GM12878 (cell line): Measurements from ENCODE around the gene PLPPR2. TPM values are rescaled to one million over a fixed set of nuclear protein-coding genes. Genes with fewer than 3 reads are reported as not detected.

Source experiments
- ATAC-seq: fragments of 200-7000 bp; cut with Tn5 transposase; 3 replicates; pipeline ENCODE4 v1.9.1; 2020; ENCODE audit warnings: mild to moderate bottlenecking, moderate library complexity
- BruUV-seq: library from RNA; stranded (reverse); fragments of 400-500 nt; replicated peaks from 2 replicates; lab custom pipeline; 2021; lab: Mats Ljungman, UMichigan
- CTCF ChIA-PET: fragments of 300-600 bp; sonication (Branson Sonifier 250); formaldehyde crosslinking; extraction: SDS; loops from one replicate; lab custom pipeline; 2021; ENCODE audit warnings: inconsistent platforms; lab: Yijun Ruan, JAX
- POLR2A ChIA-PET: fragments of 350-600 bp; formaldehyde crosslinking; extraction: SDS; loops from one replicate; lab custom pipeline; 2021; ENCODE audit warnings: inconsistent platforms; lab: Charles Lee
- RAD21 ChIA-PET: fragments of 300-600 bp; sonication (Branson Sonifier 250); formaldehyde crosslinking; loops from one replicate; lab custom pipeline; 2023; ENCODE audit warnings: antibody characterized with exemption; ENCODE audit not compliant: unreplicated experiment; lab: Charles Lee
- SMC1A ChIA-PET: fragments of 300-600 bp; sonication (Branson Sonifier 250); formaldehyde crosslinking; loops from one replicate; lab custom pipeline; 2023; ENCODE audit not compliant: unreplicated experiment, uncharacterized antibody; lab: Charles Lee
- DNase-seq: peaks from one replicate; pipeline ENCODE4 v3.0.0-alpha.2; 2011; ENCODE audit warnings: low read depth, low spot score
- FAIRE-seq: peaks from 3 replicates; lab custom pipeline; 2011; peaks lifted over from hg19 to GRCh38; lab: Jason Lieb, UNC
- H2AFZ ChIP-seq: 2 replicates; pipeline ENCODE4 v1.6.0; 2011; ENCODE audit warnings: low read depth, low read length, control low read depth; ENCODE audit not compliant: control insufficient read depth
- H3K27ac ChIP-seq: 2 replicates; pipeline ENCODE4 v1.5.1; 2011; ENCODE audit warnings: control low read depth; ENCODE audit not compliant: control insufficient read depth, insufficient read depth
- H3K27me3 ChIP-seq, 2 experiments: replicated peaks in 1 of 2; 2 replicates each; pipeline versions ENCODE4 v1.6.0 to v1.6.1; 2011; ENCODE audit warnings: low read length in 1 of 2; ENCODE audit not compliant: control insufficient read depth in 2 of 2, insufficient read depth in 2 of 2
- H3K36me3 ChIP-seq, 2 experiments: 2 replicates each; pipeline ENCODE4 v1.5.1; 2011; ENCODE audit warnings: low read length in 1 of 2; ENCODE audit not compliant: control insufficient read depth in 2 of 2, insufficient read depth in 2 of 2
- H3K4me1 ChIP-seq: 2 replicates; pipeline ENCODE4 v1.6.1; 2011; ENCODE audit warnings: mild to moderate bottlenecking, low read length, moderate library complexity, mixed read lengths; ENCODE audit not compliant: control insufficient read depth, insufficient read depth
- H3K4me2 ChIP-seq: 2 replicates; pipeline ENCODE4 v1.6.0; 2011; ENCODE audit warnings: control low read depth; ENCODE audit not compliant: control insufficient read depth, insufficient read depth
- H3K4me3 ChIP-seq: fragments of 200-600 bp; sonication (generic); 2 replicates; pipeline ENCODE4 v1.5.1; 2016
- H3K79me2 ChIP-seq: 2 replicates; pipeline ENCODE4 v1.6.0; 2011; ENCODE audit warnings: low read length; ENCODE audit not compliant: control insufficient read depth, insufficient read depth
- H3K9ac ChIP-seq: 2 replicates; pipeline ENCODE4 v1.8.0; 2011; ENCODE audit warnings: low read length, control low read depth, mixed read lengths; ENCODE audit not compliant: control insufficient read depth, insufficient read depth
- H3K9me3 ChIP-seq: replicated peaks from 3 replicates; pipeline ENCODE4 v1.5.1; 2011; ENCODE audit warnings: mild to moderate bottlenecking, low read length; ENCODE audit not compliant: control insufficient read depth, insufficient read depth
- H4K20me1 ChIP-seq: 2 replicates; pipeline ENCODE4 v1.6.0; 2011; ENCODE audit not compliant: control insufficient read depth, insufficient read depth
- CBX5 ChIP-seq: sonication (generic); IDR thresholded peaks from 2 replicates; pipeline ENCODE4 v1.6.1; 2016; ENCODE audit warnings: low read depth, moderate library complexity, mild to moderate bottlenecking, inconsistent platforms
- KLF5 ChIP-seq: fragments of 450-650 bp; IDR thresholded peaks from 2 replicates; pipeline ENCODE4 v1.6.1; 2014; ENCODE audit warnings: mild to moderate bottlenecking; ENCODE audit not compliant: partially characterized antibody
- NR2C1 ChIP-seq: fragments of 450-650 bp; IDR thresholded peaks from 2 replicates; pipeline ENCODE4 v1.6.1; 2017; ENCODE audit warnings: antibody characterized with exemption, mild to moderate bottlenecking, moderate library complexity
- NR2C2 ChIP-seq: IDR thresholded peaks from 2 replicates; pipeline ENCODE4 v1.6.1; 2011; ENCODE audit warnings: borderline replicate concordance, low read depth; ENCODE audit not compliant: control insufficient read depth, insufficient read length
- NR2F1 ChIP-seq: fragments of 450-650 bp; conservative IDR thresholded peaks from 2 replicates; pipeline ENCODE4 v1.6.1; 2017; ENCODE audit warnings: mild to moderate bottlenecking
- POU2F2 ChIP-seq: IDR thresholded peaks from 3 replicates; pipeline ENCODE4 v1.6.1; 2011; ENCODE audit warnings: low read depth, mild to moderate bottlenecking, low read length, borderline replicate concordance
- SUPT20H ChIP-seq: IDR thresholded peaks from 2 replicates; pipeline ENCODE4 v1.6.1; 2011; ENCODE audit warnings: low read depth, mild to moderate bottlenecking, low read length, moderate library complexity, borderline replicate concordance; ENCODE audit not compliant: control insufficient read depth
- ZNF592 ChIP-seq: fragments of 450-650 bp; IDR thresholded peaks from 2 replicates; pipeline ENCODE4 v1.6.1; 2017; ENCODE audit warnings: mild to moderate bottlenecking, moderate library complexity
- WGBS: methylation state at CpG from one replicate; pipeline ENCODE4 v1.1.6; 2016; ENCODE audit warnings: low lambda C conversion rate; ENCODE audit not compliant: insufficient replicate concordance, insufficient coverage; ENCODE audit errors: missing lambda C conversion rate; 5-methylcytosine and 5-hydroxymethylcytosine counted together
- in situ Hi-C: fragments of 300-500 bp; cut with MboI; formaldehyde crosslinking; loops from 9 replicates; pipeline ENCODE4 v1.14.3; 2018; ENCODE audit warnings: mixed read lengths
- intact Hi-C: fragments of 100-400 bp; cut with micrococcal nuclease; formaldehyde crosslinking; loops from one replicate; pipeline ENCODE4 v1.14.2; 2022; ENCODE audit not compliant: unreplicated experiment
- polyA plus RNA-seq, 11 experiments: library from polyadenylated mRNA; depleted of rRNA in 4 of 11; unstranded in 6 of 11; stranded (reverse) in 5 of 11; fragments of >200 nt; fragmentation: Nextera tagmentation in 4 of 11; fragmentation: Illumina TruSeq in 1 of 11; extraction: Ambion mirVana in 4 of 11; extraction: Trizol in 1 of 11; gene quantifications; 1 replicate in 1 of 11; 2 replicates in 10 of 11; pipeline versions ENCODE4 v1.2.1 to v1.2.3, GENCODE V29; 2011 to 2016; ENCODE audit warnings: inconsistent platforms in 2 of 11, missing spikeins in 2 of 11, low read depth in 1 of 11
- total RNA-seq, 4 experiments: library from RNA; depleted of rRNA in 3 of 4; stranded (reverse); fragments of >200 nt in 3 of 4; fragmentation: Illumina TruSeq in 1 of 4; extraction: Trizol in 1 of 4; gene quantifications; 2 replicates each; pipeline versions ENCODE4 v1.2.1 to v1.2.3, GENCODE V29; 2013 to 2021
- TF ChIP-seq, protein P1 (sequence below): fragments of 450-650 bp; IDR thresholded peaks from 2 replicates; pipeline ENCODE4 v1.6.1; 2017; ENCODE audit warnings: borderline replicate concordance

Gene PLPPR2
- total and polyA plus RNA-seq, 10 of the 15 experiments (the other 5 are each of a cell fraction or from before 2014, with no cell fraction given): 0.09 to 2.8 (median 0.70) TPM

DNA sequence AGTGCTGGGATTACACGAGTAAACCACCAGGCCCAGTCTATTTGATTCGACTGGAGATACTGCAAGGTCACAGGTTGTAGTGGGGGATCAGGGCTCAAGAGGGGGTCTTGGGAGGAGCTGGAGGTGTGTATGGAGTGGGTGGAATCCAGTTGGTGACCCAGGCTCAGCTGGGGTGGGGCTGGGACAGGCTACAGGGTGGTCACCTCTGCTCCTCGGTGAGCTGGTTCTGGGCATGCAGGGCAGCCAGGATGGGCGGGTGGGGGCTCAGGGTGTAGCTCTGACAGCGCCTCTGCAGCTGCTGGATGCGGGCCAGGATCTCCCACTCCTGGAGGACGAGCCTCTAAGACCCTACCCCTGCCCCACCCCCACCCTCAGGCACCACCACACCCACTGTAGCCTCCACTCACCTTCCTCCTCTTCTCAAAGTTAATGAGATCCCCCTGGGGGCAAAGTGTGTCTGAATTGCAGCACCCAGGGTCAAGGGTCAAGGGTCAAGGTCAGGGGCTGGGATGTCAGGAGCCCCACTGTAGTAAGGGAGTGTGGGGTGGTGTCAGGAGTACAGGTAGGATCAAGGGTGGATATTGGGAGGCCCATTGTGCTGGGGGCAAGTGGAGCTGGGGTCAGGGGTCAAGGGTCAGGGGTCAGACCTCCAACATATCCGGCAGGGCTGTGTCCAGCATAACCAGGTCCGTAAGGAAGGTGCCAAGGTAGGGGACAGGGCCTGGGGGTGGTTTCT, 46.7 kb downstream of the PLPPR2 start:
- Histone ChIP-seq H3K9ac (no peak overlapping the region), H3K27me3 (no peaks in the 10 kb centered on the region; a peak in 1 of 4 replicates), H3K27ac (no peak overlapping the region), H3K4me2 (no peak overlapping the region), H2AFZ (no peak overlapping the region), H4K20me1 (no peaks in the 10 kb centered on the region), H3K4me3 (no peak overlapping the region), H3K9me3 (no peaks in the 10 kb centered on the region), H3K79me2 (no peaks in the 10 kb centered on the region), H3K4me1 (no peaks in the 10 kb centered on the region), H3K36me3 (no peaks in the 10 kb centered on the region)
- FAIRE-seq (no peak), ATAC-seq (no peak), DNase-seq (no peak)
- 33% methylated on average over 5 of the region's 9 CpGs for WGBS
- SMC1A ChIA-PET: no interaction called here
- no TSS peak for BruUV-seq
- in situ Hi-C loops (no loop called here), intact Hi-C loops (no loop called here)
- POLR2A ChIA-PET: interaction anchor here (0.6 kb wide), 2 partner anchors 12 to 36 kb away, joined by 4 read pairs; no protein-coding TSS in a partner anchor
- RAD21 ChIA-PET: no interaction called here
- CTCF ChIA-PET: interaction anchor here (0.7 kb wide), 1 partner anchor 27 kb away, joined by 3 read pairs; no protein-coding TSS in a partner anchor
- TF ChIP-seq KLF5 (no peak), NR2F1 (peak; percentile 90), ZNF592 (no peak), NR2C2 (peak; percentile 84), CBX5 (no peak), POU2F2 (no peak), SUPT20H (no peak), NR2C1 (peak; percentile 91)
- TF ChIP-seq, protein P1, sequence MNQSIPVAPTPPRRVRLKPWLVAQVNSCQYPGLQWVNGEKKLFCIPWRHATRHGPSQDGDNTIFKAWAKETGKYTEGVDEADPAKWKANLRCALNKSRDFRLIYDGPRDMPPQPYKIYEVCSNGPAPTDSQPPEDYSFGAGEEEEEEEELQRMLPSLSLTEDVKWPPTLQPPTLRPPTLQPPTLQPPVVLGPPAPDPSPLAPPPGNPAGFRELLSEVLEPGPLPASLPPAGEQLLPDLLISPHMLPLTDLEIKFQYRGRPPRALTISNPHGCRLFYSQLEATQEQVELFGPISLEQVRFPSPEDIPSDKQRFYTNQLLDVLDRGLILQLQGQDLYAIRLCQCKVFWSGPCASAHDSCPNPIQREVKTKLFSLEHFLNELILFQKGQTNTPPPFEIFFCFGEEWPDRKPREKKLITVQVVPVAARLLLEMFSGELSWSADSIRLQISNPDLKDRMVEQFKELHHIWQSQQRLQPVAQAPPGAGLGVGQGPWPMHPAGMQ: no peak
